Stimulated activated CD4-positive, alpha-beta T cell treated with anti-CD3 and anti-CD28 coated beads, TNF-alpha, amount 100 ng/mL, for 48 hours (primary cell): ENCODE measurements around the gene DNAJC16.

Experiments used
- DNase-seq, 3 donors: peaks; one replicate each; pipeline ENCODE4 v3.0.0-alpha.2; 2020; ENCODE audit warnings: low read depth in 3 of 3

The DNAJC16 gene

DNA sequence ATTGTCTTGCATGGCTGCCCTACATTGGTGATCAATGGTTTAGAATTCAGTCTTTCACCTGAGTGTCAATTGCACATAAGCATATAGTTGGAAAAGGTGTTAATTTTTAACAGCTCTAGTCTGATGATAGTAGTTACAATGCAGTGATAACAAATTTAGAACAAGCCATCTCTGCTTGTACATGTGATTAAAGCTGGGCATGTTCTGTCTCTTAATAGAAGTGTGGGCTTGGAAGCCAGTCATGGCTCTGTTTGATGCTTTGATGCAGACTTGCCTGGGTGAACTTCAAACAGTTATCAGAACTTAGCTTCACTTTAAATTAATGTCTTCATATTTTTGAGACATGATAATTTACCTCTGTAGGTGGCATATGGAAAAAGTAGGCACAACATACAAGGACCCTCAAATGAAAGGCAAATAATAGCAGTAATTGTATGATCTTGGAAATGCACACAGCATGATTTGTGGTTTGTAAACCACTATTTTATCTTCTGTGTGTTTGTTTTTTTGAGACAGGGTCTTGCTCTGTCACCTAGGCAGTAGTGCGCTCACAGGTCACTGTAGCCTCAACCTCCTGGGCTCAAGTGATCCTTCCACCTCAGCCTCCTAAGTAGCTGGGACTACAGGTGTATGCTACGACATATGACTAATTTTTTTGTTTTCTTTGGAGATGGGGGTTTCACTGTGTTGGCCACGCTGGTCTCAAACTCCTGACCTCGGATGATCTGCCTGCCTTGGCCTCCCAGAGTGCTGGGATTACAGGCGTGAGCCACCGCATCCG is 94.4 kb downstream of the DNAJC16 start:
- DNase-seq, result no peak

- DNase-seq, result no peak
These were observed 95.3 kb downstream of the DNAJC16 start for GRCh38 chr1:15621975-15622374.

DNA sequence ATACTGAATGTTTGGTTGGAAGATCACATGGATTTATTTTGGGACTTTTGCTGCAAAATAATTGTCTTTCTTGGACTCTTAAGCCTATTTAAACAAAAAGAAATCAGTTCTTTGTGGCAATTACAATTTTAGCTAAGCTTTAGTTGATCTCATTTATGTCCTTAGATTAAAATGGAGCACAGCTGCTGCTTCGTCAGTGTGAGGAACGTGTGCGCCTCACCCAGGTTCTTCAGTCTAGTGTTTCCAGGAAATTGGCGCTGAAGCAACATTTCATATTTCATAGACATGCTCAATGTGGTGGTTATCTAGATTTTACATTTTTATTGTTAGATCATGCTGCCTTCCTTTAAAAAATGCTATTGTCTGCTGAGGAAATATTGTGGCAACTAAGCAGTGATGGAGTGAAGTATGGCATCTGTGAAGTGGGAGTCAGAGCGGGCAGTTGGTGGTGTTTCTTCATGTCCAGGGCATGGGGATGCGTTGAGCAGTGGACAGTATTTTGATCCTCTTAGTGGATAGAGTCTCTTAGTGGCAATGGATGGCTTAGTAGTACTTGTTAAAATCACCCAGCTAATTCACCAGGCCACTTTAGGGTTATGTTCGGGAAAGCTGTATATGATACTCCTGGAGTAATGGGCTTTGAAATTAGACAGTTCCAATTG is 96.2 kb downstream of the DNAJC16 start:
- DNase-seq, result no peak

DNA sequence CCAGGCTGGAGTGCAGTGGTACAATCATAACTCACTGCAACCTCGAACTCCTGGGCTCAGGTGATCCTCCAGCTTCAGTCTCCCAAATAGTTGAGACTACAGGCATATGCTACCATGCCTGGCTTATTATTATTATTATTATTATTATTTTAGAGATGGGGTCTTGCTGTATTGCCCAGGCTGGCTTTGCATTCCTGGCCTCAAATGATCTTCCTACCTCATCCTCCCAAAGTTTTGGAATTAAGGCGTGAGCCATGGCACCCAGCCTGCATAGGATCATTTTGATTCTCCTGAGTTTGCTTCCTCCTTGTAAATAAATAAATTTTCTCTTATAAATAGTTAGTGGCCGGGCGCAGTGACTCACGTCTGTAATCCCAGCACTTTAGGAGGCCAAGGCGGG is 96.8 kb downstream of the DNAJC16 start:
- no peak for DNase-seq

GRCh38 chr1:15624133-15624714 is 97.6 kb downstream of the DNAJC16 start:
- DNase-seq, result no peak

DNA sequence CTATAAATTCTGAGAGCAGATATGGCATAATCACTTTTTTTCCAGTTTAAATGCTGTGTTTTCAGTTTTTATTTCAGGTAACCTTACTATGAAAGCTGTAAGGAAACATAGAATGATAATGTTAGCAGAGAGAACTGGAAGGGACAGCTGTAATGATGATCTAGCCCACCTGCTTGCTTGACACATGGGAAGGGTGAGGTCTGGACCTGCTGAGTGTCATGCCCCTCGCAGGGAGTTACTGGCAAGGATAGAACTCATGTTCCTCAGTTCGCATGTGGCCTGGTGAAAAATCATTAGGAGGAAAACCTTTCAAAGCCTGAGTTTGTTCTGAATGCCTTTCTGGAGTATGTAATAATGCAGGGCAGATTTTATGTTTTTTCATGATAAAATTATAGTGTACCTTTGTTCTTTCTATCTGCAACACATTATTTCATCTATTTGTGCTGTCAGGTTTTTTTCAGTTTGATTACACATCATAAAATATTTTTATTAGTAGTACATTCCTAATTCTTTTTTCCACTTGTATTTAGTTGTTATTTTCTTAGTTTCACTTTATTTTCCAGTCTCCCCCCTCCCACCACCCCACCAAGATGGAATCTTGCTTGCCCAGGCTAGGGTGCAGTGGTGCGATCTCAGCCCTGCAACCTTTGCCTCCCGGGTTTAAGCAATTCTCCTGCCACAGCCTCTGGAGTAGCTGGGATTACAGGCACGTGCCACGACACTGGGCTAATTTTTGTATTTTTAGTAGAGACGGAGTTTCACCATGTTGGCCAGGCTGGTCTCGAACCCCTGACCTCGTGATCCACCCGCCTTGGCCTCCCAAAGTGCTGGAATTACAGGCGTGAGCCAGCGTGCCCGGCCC is 98.6 kb downstream of the DNAJC16 start:
- DNase-seq, result no peak
